Measurements from ENCODE around the gene ADAP1. TPM values are rescaled to one million over a fixed set of nuclear protein-coding genes. Genes with fewer than 3 reads are reported as not detected.

The ADAP1 gene
- total and polyA plus RNA-seq, 4 donors, result 30.8 to 116 (median 79.0) TPM

DNA sequence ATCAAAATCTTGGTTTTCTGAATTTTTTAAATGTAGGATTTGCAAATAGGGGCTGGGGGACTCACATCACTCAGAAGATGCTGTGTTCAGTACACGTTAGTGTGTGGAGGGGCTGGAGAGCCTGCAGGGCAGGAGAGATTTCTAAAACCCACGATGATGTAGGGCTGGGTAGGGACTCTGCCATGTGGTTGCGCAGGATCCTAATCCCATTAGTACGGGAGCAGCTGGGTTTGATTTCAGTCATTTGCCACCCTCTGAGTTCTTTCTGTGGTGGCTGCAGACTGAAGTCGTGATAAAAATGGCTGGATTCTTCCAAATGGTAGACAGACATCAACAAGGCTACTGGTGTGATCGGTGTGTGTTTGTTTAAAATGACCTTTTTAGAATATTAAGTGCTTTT is 92.3 kb downstream of the ADAP1 start:
- H3K4me3 ChIP-seq (ENCODE audit: low read depth, low read length), result no peak overlapping the region
- H3K27me3 ChIP-seq (ENCODE audit: control insufficient read depth, insufficient read depth, low read length), result no peaks in the 10 kb centered on the region
- 78% methylated on average over 5 of the region's 6 CpGs for WGBS (ENCODE audit: insufficient coverage)
- H3K4me1 ChIP-seq (ENCODE audit: control insufficient read depth, insufficient read depth, low read length), result peaks cover 3% of the 10 kb centered on the region
- DNase-seq (ENCODE audit: low read depth in 4 of 6, low spot score in 6 of 6), result peak in 1 of 6 donors; percentile 54
- H3K27ac ChIP-seq (ENCODE audit: low read depth, low read length), result no peak overlapping the region
- H3K9me3 ChIP-seq (ENCODE audit: control insufficient read depth, insufficient read depth, low read length), result no peaks in the 10 kb centered on the region
- H3K36me3 ChIP-seq (ENCODE audit: control insufficient read depth, insufficient read depth, low read length), result peaks cover 82% of the 10 kb centered on the region

DNA sequence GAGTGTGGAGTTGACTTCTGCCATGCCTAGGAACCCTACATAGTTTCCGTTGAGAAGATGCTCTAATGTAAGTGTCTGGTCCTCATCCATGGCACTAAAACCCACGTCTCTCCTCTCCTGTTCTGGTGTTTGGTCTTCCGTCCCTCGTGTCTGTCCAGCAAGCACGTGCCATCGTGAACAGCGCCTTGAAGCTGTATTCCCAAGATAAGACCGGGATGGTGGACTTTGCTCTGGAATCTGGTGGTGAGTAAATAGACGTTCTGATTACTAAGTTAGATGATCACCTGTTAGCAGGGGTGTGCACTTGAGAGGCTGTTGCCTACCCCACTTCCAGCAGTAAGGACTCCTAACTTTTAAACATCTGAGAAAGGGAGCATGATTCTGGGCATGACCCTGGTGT is 93.3 kb downstream of the ADAP1 start:
- no peak for DNase-seq (ENCODE audit: low read depth in 4 of 6, low spot score in 6 of 6)
- Histone ChIP-seq H3K4me1 (ENCODE audit: control insufficient read depth, insufficient read depth, low read length) (no peaks in the 10 kb centered on the region), H3K27me3 (ENCODE audit: control insufficient read depth, insufficient read depth, low read length) (no peaks in the 10 kb centered on the region), H3K36me3 (ENCODE audit: control insufficient read depth, insufficient read depth, low read length) (peaks cover 85% of the 10 kb centered on the region), H3K27ac (ENCODE audit: low read depth, low read length) (no peak overlapping the region), H3K4me3 (ENCODE audit: low read depth, low read length) (no peak overlapping the region), H3K9me3 (ENCODE audit: control insufficient read depth, insufficient read depth, low read length) (no peaks in the 10 kb centered on the region)
- 91% methylated on average over 4 of the region's 9 CpGs for WGBS (ENCODE audit: insufficient coverage)

- no peaks in the 10 kb centered on the region for H3K27me3 ChIP-seq (ENCODE audit: control insufficient read depth, insufficient read depth, low read length)
- 95% methylated on average over 18 of the region's 21 CpGs for WGBS (ENCODE audit: insufficient coverage)
- H3K36me3 ChIP-seq (ENCODE audit: control insufficient read depth, insufficient read depth, low read length), result peaks cover 88% of the 10 kb centered on the region
- H3K4me1 ChIP-seq (ENCODE audit: control insufficient read depth, insufficient read depth, low read length), result no peaks in the 10 kb centered on the region
- H3K9me3 ChIP-seq (ENCODE audit: control insufficient read depth, insufficient read depth, low read length), result no peaks in the 10 kb centered on the region
- no peak overlapping the region for H3K27ac ChIP-seq (ENCODE audit: low read depth, low read length)
- no peak for DNase-seq (ENCODE audit: low read depth in 4 of 6, low spot score in 6 of 6)
- no peak overlapping the region for H3K4me3 ChIP-seq (ENCODE audit: low read depth, low read length)
Observed at GRCh38 chr7:860149-860548, 94.3 kb downstream of the ADAP1 start.

DNA sequence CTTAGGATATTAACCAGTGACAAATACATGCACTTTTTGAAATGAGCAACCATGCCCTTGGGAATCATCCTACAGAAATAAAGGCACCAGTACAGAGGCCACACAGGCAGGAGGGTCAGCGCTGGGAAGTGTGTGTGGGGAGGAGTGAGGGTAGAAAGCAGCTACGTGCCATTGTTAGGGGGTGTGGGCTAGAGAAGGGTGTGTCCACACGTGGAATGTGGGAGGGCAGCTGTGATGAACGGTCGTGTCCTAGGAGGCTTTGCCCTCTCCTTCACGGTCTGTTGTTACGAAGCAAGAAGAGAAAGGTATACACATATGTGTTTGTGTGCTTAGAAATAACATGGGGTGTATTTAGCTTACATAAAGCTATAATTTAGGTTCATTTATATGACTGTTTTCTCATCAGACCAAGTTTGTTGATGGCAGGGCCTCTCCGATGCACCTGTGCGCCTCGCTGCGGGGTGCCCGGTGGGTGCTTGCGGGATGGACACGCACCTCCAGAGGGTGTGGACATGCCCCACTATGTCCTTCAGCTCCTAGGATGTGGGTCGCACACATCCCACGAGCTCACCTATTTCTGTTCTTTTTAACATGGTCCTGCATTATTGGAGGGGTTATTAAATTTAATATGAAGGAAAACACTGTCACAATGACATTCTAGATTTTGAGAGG is 95.0 kb downstream of the ADAP1 start:
- no peaks in the 10 kb centered on the region for H3K9me3 ChIP-seq (ENCODE audit: control insufficient read depth, insufficient read depth, low read length)
- H3K27ac ChIP-seq (ENCODE audit: low read depth, low read length), result no peak overlapping the region
- peaks cover 88% of the 10 kb centered on the region for H3K36me3 ChIP-seq (ENCODE audit: control insufficient read depth, insufficient read depth, low read length)
- WGBS (ENCODE audit: insufficient coverage), result 84% methylated on average over 13 of the region's 16 CpGs
- no peaks in the 10 kb centered on the region for H3K27me3 ChIP-seq (ENCODE audit: control insufficient read depth, insufficient read depth, low read length)
- no peaks in the 10 kb centered on the region for H3K4me1 ChIP-seq (ENCODE audit: control insufficient read depth, insufficient read depth, low read length)
- H3K4me3 ChIP-seq (ENCODE audit: low read depth, low read length), result no peak overlapping the region
- DNase-seq (ENCODE audit: low read depth in 4 of 6, low spot score in 6 of 6), result no peak

DNA sequence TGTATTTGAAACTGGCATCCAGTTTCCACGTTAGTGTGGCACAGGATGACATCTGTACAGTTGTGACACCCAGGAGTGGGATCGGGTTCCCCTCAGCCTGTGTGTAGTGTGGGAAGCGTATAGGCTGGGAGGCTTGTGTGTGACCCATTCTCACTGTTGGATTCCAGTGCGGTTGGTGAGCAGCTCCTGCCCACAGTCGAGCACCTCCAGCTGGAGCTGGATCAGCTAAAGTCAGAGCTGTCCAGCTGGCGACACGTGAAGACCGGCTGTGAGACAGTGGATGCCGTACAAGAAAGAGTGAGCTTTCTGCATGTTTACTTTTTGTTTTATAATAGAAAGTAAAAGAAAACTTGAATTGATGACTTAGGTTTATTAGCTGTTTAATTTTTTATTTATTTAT is 96.8 kb downstream of the ADAP1 start:
- Histone ChIP-seq H3K9me3 (ENCODE audit: control insufficient read depth, insufficient read depth, low read length) (no peaks in the 10 kb centered on the region), H3K27me3 (ENCODE audit: control insufficient read depth, insufficient read depth, low read length) (no peaks in the 10 kb centered on the region), H3K36me3 (ENCODE audit: control insufficient read depth, insufficient read depth, low read length) (peaks cover 91% of the 10 kb centered on the region), H3K27ac (ENCODE audit: low read depth, low read length) (no peak overlapping the region), H3K4me3 (ENCODE audit: low read depth, low read length) (no peak overlapping the region), H3K4me1 (ENCODE audit: control insufficient read depth, insufficient read depth, low read length) (no peaks in the 10 kb centered on the region)
- WGBS (ENCODE audit: insufficient coverage), result 91% methylated on average over 8 of the region's 9 CpGs
- DNase-seq (ENCODE audit: low read depth in 4 of 6, low spot score in 6 of 6), result no peak

GRCh38 chr7:856444-857095 is 97.9 kb downstream of the ADAP1 start:
- Histone ChIP-seq H3K4me3 (ENCODE audit: low read depth, low read length) (no peak overlapping the region), H3K27me3 (ENCODE audit: control insufficient read depth, insufficient read depth, low read length) (no peaks in the 10 kb centered on the region), H3K9me3 (ENCODE audit: control insufficient read depth, insufficient read depth, low read length) (no peaks in the 10 kb centered on the region), H3K36me3 (ENCODE audit: control insufficient read depth, insufficient read depth, low read length) (peaks cover 91% of the 10 kb centered on the region), H3K4me1 (ENCODE audit: control insufficient read depth, insufficient read depth, low read length) (no peaks in the 10 kb centered on the region), H3K27ac (ENCODE audit: low read depth, low read length) (no peak overlapping the region)
- WGBS (ENCODE audit: insufficient coverage), result 95% methylated on average over 29 of the region's 30 CpGs
- DNase-seq (ENCODE audit: low read depth in 4 of 6, low spot score in 6 of 6), result no peak

DNA sequence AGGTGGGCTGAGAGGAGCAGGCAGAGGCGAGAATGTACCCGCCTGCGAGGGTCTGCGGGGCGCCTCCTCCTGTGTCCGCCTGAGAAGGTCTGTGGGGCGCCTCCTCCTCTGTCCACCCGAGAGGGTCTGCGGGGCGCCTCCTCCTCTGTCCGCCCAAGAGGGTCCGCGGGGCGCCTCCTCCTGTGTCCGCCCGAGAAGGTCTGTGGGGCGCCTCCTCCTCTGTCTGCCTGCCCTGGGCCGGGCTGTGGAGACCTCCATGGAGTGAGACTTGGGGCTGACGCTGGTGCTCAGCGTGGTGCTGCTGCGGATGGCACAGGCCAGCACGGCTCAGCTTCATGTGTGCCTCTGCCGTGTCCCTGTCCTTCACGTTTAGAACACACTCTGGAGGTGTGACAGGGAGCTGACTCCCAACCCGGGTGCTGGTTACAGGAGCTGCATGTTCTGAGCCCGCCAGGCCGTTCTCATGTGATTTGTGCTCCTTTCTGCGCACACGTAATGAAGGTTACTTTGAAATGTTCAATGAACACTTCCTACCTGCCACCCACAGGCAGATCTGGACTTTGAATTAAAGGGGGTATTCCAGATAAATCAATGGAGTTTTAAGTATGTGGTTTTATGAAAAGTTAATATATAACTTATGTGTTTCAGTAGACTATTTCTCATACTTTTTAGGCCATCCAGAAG is 98.7 kb downstream of the ADAP1 start:
- DNase-seq (ENCODE audit: low read depth in 4 of 6, low spot score in 6 of 6), result no peak
- Histone ChIP-seq H3K9me3 (ENCODE audit: control insufficient read depth, insufficient read depth, low read length) (no peaks in the 10 kb centered on the region), H3K4me3 (ENCODE audit: low read depth, low read length) (no peak overlapping the region), H3K27me3 (ENCODE audit: control insufficient read depth, insufficient read depth, low read length) (no peaks in the 10 kb centered on the region), H3K27ac (ENCODE audit: low read depth, low read length) (no peak overlapping the region), H3K36me3 (ENCODE audit: control insufficient read depth, insufficient read depth, low read length) (peaks cover 90% of the 10 kb centered on the region), H3K4me1 (ENCODE audit: control insufficient read depth, insufficient read depth, low read length) (no peaks in the 10 kb centered on the region)
- WGBS (ENCODE audit: insufficient coverage), result 94% methylated on average over 24 of the region's 29 CpGs

GRCh38 chr7:854118-854775 is 100.2 kb downstream of the ADAP1 start:
- H3K9me3 ChIP-seq (ENCODE audit: control insufficient read depth, insufficient read depth, low read length), result no peaks in the 10 kb centered on the region
- no peak overlapping the region for H3K4me3 ChIP-seq (ENCODE audit: low read depth, low read length)
- DNase-seq (ENCODE audit: low read depth in 4 of 6, low spot score in 6 of 6), result no peak
- no peaks in the 10 kb centered on the region for H3K4me1 ChIP-seq (ENCODE audit: control insufficient read depth, insufficient read depth, low read length)
- 96% methylated on average over 29 of the region's 32 CpGs for WGBS (ENCODE audit: insufficient coverage)
- no peak overlapping the region for H3K27ac ChIP-seq (ENCODE audit: low read depth, low read length)
- H3K27me3 ChIP-seq (ENCODE audit: control insufficient read depth, insufficient read depth, low read length), result no peaks in the 10 kb centered on the region
- peaks cover 85% of the 10 kb centered on the region for H3K36me3 ChIP-seq (ENCODE audit: control insufficient read depth, insufficient read depth, low read length)

DNA sequence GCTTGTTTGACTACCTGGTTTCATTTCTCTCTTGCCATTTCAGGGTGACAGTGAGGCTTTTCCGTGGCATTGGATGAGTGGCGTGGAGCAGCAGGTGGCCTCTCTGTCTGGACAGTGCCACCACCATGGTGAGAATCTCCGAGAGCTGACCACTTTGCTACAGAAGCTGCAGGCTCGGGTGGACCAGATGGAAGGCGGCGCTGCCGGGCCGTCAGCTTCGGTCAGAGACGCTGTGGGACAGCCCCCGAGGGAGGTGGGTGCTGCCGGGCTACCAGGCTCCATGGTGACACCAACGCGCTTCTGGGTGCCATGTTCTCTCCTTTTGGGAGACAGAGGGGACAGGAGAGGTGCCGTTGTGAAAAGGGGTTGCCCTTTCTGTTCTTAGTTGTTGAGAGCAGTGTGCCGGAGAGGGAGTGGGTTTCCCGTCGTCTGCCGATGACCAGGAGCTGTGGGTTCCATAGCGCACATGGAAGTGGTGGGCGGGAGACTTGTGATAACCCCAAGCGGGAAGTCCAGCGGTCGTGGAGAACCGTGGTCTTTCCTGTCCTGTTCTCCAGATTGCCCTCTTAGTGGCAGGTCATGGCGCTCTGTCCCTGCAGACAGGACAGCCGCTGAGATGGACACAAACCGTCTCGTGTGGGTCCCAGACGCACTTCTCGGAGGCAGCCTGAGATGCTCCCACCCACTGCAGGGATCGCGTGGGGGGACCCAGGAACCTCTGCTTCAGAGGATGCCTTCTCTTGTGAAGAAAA is 100.9 kb downstream of the ADAP1 start:
- no peak overlapping the region for H3K4me3 ChIP-seq (ENCODE audit: low read depth, low read length)
- no peak for DNase-seq (ENCODE audit: low read depth in 4 of 6, low spot score in 6 of 6)
- no peaks in the 10 kb centered on the region for H3K9me3 ChIP-seq (ENCODE audit: control insufficient read depth, insufficient read depth, low read length)
- peaks cover 85% of the 10 kb centered on the region for H3K36me3 ChIP-seq (ENCODE audit: control insufficient read depth, insufficient read depth, low read length)
- H3K27me3 ChIP-seq (ENCODE audit: control insufficient read depth, insufficient read depth, low read length), result no peaks in the 10 kb centered on the region
- WGBS (ENCODE audit: insufficient coverage), result 92% methylated on average over 33 of the region's 33 CpGs
- no peak overlapping the region for H3K27ac ChIP-seq (ENCODE audit: low read depth, low read length)
- no peaks in the 10 kb centered on the region for H3K4me1 ChIP-seq (ENCODE audit: control insufficient read depth, insufficient read depth, low read length)
